Caco-2 (cell line): Measurements from ENCODE around the gene ADGRA1. TPM values are rescaled to one million over a fixed set of nuclear protein-coding genes. Genes with fewer than 3 reads are reported as not detected.

Experiments used
- BruUV-seq: library from RNA; stranded (reverse); fragments of 400-500 nt; replicated peaks from 2 replicates; lab custom pipeline; 2021; lab: Mats Ljungman, UMichigan
- CTCF ChIA-PET: fragments of 300-600 bp; sonication (Branson Sonifier 250); formaldehyde crosslinking; loops from one replicate; lab custom pipeline; 2022; ENCODE audit warnings: antibody characterized with exemption; lab: Charles Lee
- POLR2A ChIA-PET: fragments of 300-600 bp; sonication (Branson Sonifier 250); formaldehyde crosslinking; loops from one replicate; lab custom pipeline; 2022; ENCODE audit warnings: antibody characterized with exemption; lab: Charles Lee
- DNase-seq, 2 experiments: peaks; one replicate each; pipeline versions ENCODE4 v3.0.0 to v3.0.0-alpha.2; 2020 to 2022
- H3K27me3 ChIP-seq: replicated peaks from 2 replicates; pipeline ENCODE4 v1.6.0; 2011; ENCODE audit warnings: low read length; ENCODE audit not compliant: control insufficient read depth, insufficient read depth
- H3K36me3 ChIP-seq: 2 replicates; pipeline ENCODE4 v1.5.1; 2011; ENCODE audit warnings: low read length; ENCODE audit not compliant: control insufficient read depth, insufficient read depth
- H3K4me1 ChIP-seq: fragments of 250-450 bp; sonication (Bioruptor Pico); 2 replicates; pipeline ENCODE4 v1.5.1; 2020; ENCODE audit warnings: mild to moderate bottlenecking
- H3K4me3 ChIP-seq: 2 replicates; pipeline ENCODE4 v1.5.1; 2011; ENCODE audit warnings: low read depth, mild to moderate bottlenecking, control low read depth, low read length
- H3K9me3 ChIP-seq: fragments of 250-450 bp; sonication (Bioruptor Pico); 2 replicates; pipeline ENCODE4 v1.5.1; 2020; ENCODE audit warnings: mild to moderate bottlenecking, moderate library complexity
- H3K27ac Mint-ChIP-seq: one replicate; pipeline ENCODE4 v1.8.0; 2022; ENCODE audit warnings: mixed read lengths; ENCODE audit not compliant: unreplicated experiment
- H3K27me3 Mint-ChIP-seq: one replicate; pipeline ENCODE4 v1.8.0; 2022; ENCODE audit warnings: mixed read lengths; ENCODE audit not compliant: insufficient read depth, unreplicated experiment
- H3K36me3 Mint-ChIP-seq: one replicate; pipeline ENCODE4 v1.8.0; 2022; ENCODE audit warnings: mild to moderate bottlenecking, mixed read lengths; ENCODE audit not compliant: insufficient read depth, unreplicated experiment
- H3K4me1 Mint-ChIP-seq: one replicate; pipeline ENCODE4 v1.8.0; 2022; ENCODE audit warnings: low read depth, mixed read lengths; ENCODE audit not compliant: unreplicated experiment
- H3K4me3 Mint-ChIP-seq: one replicate; pipeline ENCODE4 v1.8.0; 2022; ENCODE audit warnings: mild to moderate bottlenecking, moderate library complexity, mixed read lengths; ENCODE audit not compliant: unreplicated experiment
- H3K9me3 Mint-ChIP-seq: one replicate; pipeline ENCODE4 v1.8.0; 2022; ENCODE audit warnings: mixed read lengths; ENCODE audit not compliant: unreplicated experiment
- intact Hi-C: fragments of 100-400 bp; cut with micrococcal nuclease; formaldehyde crosslinking; loops from one replicate; pipeline ENCODE4 v1.10.0; 2022; ENCODE audit not compliant: unreplicated experiment
- total RNA-seq: library from RNA; stranded (reverse); gene quantifications from 2 replicates; pipeline ENCODE4 v1.2.3, GENCODE V29; 2022
- TF ChIP-seq, protein P1 (sequence below), 2 experiments: fragments of 200-600 bp in 1 of 2; IDR thresholded peaks; 1 replicate in 1 of 2; 2 replicates in 1 of 2; pipeline versions ENCODE4 v1.5.1 to v1.8.0; 2011 to 2022; ENCODE audit warnings: antibody characterized with exemption in 1 of 2, control low read depth in 1 of 2, inconsistent platforms in 1 of 2, low read depth in 1 of 2, low read length in 1 of 2, mild to moderate bottlenecking in 1 of 2, moderate library complexity in 1 of 2; ENCODE audit not compliant: insufficient read depth in 1 of 2, severe bottlenecking in 1 of 2, unreplicated experiment in 1 of 2

ADGRA1 gene
- total RNA-seq, 1 experiment from 2014 or later, result not detected

- ChIA-PET POLR2A (no interaction called here), CTCF (no interaction called here)
- no peaks in the 10 kb centered on the region for H3K9me3 ChIP-seq
- H3K4me3 ChIP-seq, result no peak overlapping the region
- no peaks in the 10 kb centered on the region for H3K4me1 Mint-ChIP-seq
- TF ChIP-seq, protein P1, sequence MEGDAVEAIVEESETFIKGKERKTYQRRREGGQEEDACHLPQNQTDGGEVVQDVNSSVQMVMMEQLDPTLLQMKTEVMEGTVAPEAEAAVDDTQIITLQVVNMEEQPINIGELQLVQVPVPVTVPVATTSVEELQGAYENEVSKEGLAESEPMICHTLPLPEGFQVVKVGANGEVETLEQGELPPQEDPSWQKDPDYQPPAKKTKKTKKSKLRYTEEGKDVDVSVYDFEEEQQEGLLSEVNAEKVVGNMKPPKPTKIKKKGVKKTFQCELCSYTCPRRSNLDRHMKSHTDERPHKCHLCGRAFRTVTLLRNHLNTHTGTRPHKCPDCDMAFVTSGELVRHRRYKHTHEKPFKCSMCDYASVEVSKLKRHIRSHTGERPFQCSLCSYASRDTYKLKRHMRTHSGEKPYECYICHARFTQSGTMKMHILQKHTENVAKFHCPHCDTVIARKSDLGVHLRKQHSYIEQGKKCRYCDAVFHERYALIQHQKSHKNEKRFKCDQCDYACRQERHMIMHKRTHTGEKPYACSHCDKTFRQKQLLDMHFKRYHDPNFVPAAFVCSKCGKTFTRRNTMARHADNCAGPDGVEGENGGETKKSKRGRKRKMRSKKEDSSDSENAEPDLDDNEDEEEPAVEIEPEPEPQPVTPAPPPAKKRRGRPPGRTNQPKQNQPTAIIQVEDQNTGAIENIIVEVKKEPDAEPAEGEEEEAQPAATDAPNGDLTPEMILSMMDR (IDR thresholded peaks at IDR 0.05; ENCODE audit: insufficient read depth in 1 of 2, low read depth in 1 of 2, low read length in 1 of 2, severe bottlenecking in 1 of 2, unreplicated experiment in 1 of 2), result no peak
- peaks cover 8% of the 10 kb centered on the region for H3K27me3 Mint-ChIP-seq
- no peak overlapping the region for H3K27ac Mint-ChIP-seq
- H3K27me3 ChIP-seq, result no peaks in the 10 kb centered on the region
- no peaks in the 10 kb centered on the region for H3K4me1 ChIP-seq
- no peak overlapping the region for H3K4me3 Mint-ChIP-seq
- H3K36me3 ChIP-seq, result no peaks in the 10 kb centered on the region
- no peaks in the 10 kb centered on the region for H3K9me3 Mint-ChIP-seq
- intact Hi-C loops, result no loop called here
- no peaks in the 10 kb centered on the region for H3K36me3 Mint-ChIP-seq
- no TSS peak for BruUV-seq
- no peak for DNase-seq
These were observed 26.3 kb upstream of the ADGRA1 start for GRCh38 chr10:133061296-133062038.

GRCh38 chr10:133062085-133062484, 25.6 kb upstream of the ADGRA1 start:
- H3K9me3 Mint-ChIP-seq, result no peaks in the 10 kb centered on the region
- H3K27me3 Mint-ChIP-seq, result peaks cover 7% of the 10 kb centered on the region
- CTCF ChIA-PET, result no interaction called here
- H3K9me3 ChIP-seq, result no peaks in the 10 kb centered on the region
- no peak for DNase-seq
- H3K27ac Mint-ChIP-seq, result no peak overlapping the region
- BruUV-seq, result no TSS peak
- no peaks in the 10 kb centered on the region for H3K36me3 ChIP-seq
- H3K36me3 Mint-ChIP-seq, result no peaks in the 10 kb centered on the region
- H3K4me1 ChIP-seq, result no peaks in the 10 kb centered on the region
- TF ChIP-seq, protein P1 (IDR thresholded peaks at IDR 0.05; ENCODE audit: insufficient read depth in 1 of 2, low read depth in 1 of 2, low read length in 1 of 2, severe bottlenecking in 1 of 2, unreplicated experiment in 1 of 2), result no peak
- H3K4me1 Mint-ChIP-seq, result no peaks in the 10 kb centered on the region
- POLR2A ChIA-PET, result no interaction called here
- no peak overlapping the region for H3K4me3 ChIP-seq
- intact Hi-C loops, result no loop called here
- no peak overlapping the region for H3K4me3 Mint-ChIP-seq
- no peaks in the 10 kb centered on the region for H3K27me3 ChIP-seq

- intact Hi-C loops, result no loop called here
- no peaks in the 10 kb centered on the region for H3K9me3 ChIP-seq
- H3K36me3 ChIP-seq, result no peaks in the 10 kb centered on the region
- no peak overlapping the region for H3K27ac Mint-ChIP-seq
- H3K4me3 Mint-ChIP-seq, result no peak overlapping the region
- no peaks in the 10 kb centered on the region for H3K9me3 Mint-ChIP-seq
- no peaks in the 10 kb centered on the region for H3K4me1 ChIP-seq
- ChIA-PET CTCF (no interaction called here), POLR2A (no interaction called here)
- H3K36me3 Mint-ChIP-seq, result no peaks in the 10 kb centered on the region
- peaks cover 7% of the 10 kb centered on the region for H3K27me3 Mint-ChIP-seq
- no peak for DNase-seq
- TF ChIP-seq, protein P1 (IDR thresholded peaks at IDR 0.05; ENCODE audit: insufficient read depth in 1 of 2, low read depth in 1 of 2, low read length in 1 of 2, severe bottlenecking in 1 of 2, unreplicated experiment in 1 of 2), result no peak
- H3K4me1 Mint-ChIP-seq, result no peaks in the 10 kb centered on the region
- BruUV-seq, result no TSS peak
- H3K4me3 ChIP-seq, result no peak overlapping the region
- no peaks in the 10 kb centered on the region for H3K27me3 ChIP-seq
These were observed 25.1 kb upstream of the ADGRA1 start for GRCh38 chr10:133062635-133063034.
